ENCODE measurements around the gene ACVR2B.

ACVR2B gene

GRCh38 chr3:38488949-38489348 is 35.3 kb downstream of the ACVR2B start:
- DNase-seq = no peak

GRCh38 chr3:38489766-38490165 is 36.1 kb downstream of the ACVR2B start:
- DNase-seq = peak; percentile 18 to 32

- DNase-seq = peak; percentile 75 to 91
Observed at GRCh38 chr3:38490281-38491030, 36.8 kb downstream of the ACVR2B start.

DNA sequence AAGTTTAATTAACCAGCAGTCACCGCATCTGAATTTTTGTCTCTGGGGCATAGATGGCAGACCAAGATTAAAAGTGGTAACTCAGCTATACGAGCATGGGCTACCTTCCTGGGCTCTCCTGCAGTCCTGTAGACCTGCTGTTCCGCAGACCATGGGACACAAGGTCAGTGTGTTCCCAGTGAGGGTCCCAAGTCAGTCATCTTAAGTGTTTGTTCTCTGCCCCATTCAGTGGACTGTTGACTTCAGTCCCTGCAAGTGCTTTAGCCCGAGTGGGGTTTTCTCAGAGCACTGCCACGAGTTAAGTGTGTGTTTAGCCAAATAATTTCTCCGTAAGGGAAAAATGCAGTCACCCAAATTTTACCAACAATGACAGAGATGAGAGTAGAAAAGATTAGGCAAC is 37.5 kb downstream of the ACVR2B start:
- DNase-seq = no peak

- no peak for DNase-seq
Observed at GRCh38 chr3:38493031-38493430, 39.3 kb downstream of the ACVR2B start.

DNA sequence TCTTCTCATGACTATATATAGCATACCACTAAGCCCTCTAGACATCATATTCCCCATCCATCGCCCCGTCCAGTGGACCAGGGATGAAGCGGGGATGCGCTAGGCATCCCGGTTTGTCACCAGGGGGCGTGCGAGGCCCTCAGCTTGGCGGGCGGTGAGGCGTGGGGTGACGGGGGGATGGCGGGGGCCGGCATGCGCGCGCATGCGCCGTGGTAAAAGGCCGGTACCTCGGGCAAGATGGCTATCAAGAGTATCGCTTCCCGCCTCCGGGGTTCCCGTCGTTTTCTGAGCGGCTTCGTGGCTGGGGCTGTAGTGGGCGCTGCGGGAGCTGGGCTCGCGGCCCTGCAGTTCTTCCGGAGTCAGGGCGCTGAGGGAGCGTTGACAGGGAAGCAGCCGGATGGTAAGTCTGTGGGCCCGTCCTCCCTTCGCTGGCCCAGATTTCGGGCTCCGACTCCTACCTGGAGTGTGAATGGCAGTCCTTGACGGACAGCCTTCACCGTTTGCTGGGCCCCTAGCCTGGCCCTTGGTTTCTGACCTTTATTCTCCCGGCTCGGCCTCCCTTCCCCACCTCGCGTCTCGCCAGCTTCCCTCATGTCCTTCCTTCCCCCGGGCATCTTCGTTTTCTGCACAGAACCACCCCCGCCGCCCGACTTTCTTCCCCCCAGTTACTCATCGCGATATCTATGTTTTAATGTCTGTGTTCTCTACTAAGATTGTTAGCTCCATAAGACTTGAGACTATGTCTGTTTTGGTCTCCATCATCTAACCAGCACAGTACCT is 42.6 kb downstream of the ACVR2B start, which contains the start of gene EXOG:
Gene EXOG (plus strand): TSS at position 210 of the 780 bp plus-strand sequence. CDS start 28 bp downstream, at position 238.
- peak; percentile 88 to 92 for DNase-seq

- peak; percentile 43 to 64 for DNase-seq
Observed at GRCh38 chr3:38497031-38497430, 43.3 kb downstream of the ACVR2B start.

- no peak for DNase-seq
Observed at GRCh38 chr3:38500688-38501417, 47.2 kb downstream of the ACVR2B start.

- DNase-seq = no peak
Observed at GRCh38 chr3:38507120-38507519, 53.4 kb downstream of the ACVR2B start.

DNA sequence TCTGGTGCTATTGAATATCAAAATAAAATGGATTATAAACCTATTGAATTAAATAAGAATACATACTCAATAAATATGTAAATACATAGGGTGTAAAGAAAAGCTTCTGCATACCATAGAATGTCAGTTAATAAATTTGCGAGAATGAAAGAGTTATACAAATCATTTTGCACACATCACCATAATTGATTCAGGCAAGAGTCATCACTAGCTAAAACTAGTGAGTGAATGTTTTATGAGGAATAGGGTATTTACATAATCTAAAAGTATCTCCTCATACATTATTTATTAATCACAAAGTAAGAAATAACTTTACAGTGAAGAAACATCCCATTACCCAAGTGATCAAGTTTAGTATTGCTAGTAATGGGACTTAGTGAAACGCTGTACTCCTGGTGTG is 56.0 kb downstream of the ACVR2B start:
- no peak for DNase-seq

GRCh38 chr3:38510631-38511030 is 56.9 kb downstream of the ACVR2B start:
- no peak for DNase-seq

- no peak for DNase-seq
Observed at GRCh38 chr3:38511546-38511945, 57.9 kb downstream of the ACVR2B start.

DNA sequence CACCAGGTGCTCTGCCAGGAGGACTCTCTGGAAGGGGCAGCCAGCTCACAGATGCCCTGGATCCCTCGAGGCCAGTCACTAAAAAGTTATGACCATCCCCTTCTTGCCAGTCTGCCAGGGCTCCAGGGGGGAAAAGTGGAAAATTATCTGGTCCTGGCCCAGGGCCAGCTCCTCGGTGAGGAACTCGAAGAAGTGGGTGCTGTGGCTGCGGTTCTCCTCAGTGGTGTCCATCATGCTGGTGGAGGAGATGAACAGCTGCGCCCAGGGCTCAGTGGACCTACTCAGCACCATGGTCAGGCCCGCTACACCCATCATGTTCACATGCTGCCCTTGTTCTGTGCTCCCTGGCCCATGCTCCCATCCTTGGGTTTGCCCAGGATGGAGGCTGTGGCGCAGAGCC is 61.7 kb downstream of the ACVR2B start:
- peak in 1 of 2 experiments; percentile 6 for DNase-seq

GRCh38 chr3:38516669-38517068 is 63.0 kb downstream of the ACVR2B start:
- DNase-seq = no peak

DNA sequence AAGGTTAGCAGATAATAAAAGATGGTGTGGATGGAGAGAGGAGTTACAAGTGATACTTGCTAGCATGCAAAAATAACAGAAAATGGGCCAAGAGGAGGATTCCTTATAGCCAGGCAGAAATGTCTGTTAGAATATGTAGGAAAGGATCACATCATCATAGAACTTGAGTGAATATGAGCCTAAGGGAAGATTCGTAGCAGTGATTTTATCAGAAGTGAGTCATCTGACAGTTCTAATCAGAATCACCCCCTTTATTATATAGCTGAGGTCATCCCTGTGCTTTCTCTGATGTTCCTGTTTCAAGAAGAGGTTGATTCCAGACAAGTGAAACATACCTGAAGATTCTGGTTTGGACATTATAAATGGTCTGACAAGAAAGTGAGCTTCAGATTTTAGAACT is 65.3 kb downstream of the ACVR2B start:
- no peak for DNase-seq

DNA sequence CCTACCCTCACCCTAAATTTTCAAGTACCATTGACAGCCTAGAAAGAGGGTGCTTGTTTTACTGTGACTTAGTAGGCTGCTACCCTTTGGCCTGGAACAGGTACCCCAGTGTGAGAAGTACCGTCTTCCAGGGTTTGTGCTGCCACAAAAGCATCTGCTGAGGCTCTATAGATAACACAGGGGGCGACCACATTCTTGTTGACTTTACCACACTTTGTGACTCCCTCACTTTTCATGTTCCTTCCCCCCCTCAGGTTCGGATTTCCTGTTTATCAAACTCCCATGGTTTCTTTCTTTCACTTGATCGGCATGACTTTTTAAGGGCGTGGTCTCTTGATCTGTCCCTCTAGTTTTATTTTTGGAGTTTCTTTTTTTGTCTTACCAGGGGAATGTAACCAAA is 66.0 kb downstream of the ACVR2B start:
- DNase-seq = no peak

- DNase-seq = peak; percentile 40 to 74
Observed at GRCh38 chr3:38521391-38521987, 67.8 kb downstream of the ACVR2B start.

GRCh38 chr3:38522002-38522401 is 68.3 kb downstream of the ACVR2B start:
- no peak for DNase-seq

DNA sequence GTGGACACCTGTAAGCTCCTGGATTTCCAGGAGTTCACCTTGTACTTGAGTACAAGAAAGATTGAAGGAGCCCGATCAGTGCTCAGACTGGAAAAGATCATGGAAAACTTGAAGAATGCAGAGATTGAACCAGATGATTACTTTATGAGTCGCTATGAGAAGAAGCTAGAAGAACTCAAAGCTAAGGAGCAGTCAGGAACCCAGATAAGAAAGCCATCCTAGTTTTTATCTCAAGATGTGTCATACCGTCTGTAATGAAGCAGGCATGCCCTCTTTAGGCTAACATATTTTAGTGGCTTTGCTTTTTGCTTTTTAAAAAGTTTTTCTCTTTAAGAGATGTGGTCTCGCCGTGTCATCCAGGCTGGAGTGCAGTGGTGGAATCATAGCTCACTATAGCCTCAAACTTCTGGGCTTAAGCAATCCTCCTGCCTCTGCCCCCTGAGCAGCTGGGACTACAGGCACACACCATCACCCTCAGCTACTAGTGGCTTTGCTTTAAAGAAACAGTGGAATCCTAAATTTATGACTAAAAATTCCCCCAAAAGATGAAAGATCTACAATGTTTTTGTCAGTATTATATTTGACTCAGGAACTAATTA is 70.5 kb downstream of the ACVR2B start:
- no peak for DNase-seq

DNA sequence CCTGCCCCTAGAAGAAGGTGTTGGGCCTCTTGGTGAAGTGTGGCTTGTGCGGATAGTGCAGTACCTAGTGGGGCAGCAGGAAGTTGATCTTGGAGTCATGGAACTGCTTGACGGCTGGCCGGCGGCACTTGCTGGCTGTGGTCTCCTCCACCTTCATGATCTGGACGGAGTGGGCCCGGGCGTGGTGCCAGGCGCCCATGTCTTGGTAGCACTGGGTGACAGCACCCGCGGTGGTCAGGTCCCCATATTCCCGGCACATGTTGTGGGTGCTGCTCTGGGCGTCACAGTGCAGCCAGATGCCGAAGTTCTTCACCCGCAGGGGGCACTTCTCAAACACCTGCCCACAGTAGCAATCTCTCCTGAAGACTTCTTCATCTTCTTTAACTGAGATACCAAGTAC is 73.1 kb downstream of the ACVR2B start:
- no peak for DNase-seq

GRCh38 chr3:38528457-38528856 is 74.8 kb downstream of the ACVR2B start:
- DNase-seq = peak in 1 of 2 experiments; percentile 22

- no peak for DNase-seq
Observed at GRCh38 chr3:38532529-38532928, 78.8 kb downstream of the ACVR2B start.
